Liver (tissue), 2 donors: ENCODE results near the gene DPAGT1.

Experiments used
- TF ChIP-seq, protein P1 (sequence below): IDR thresholded peaks from 2 replicates; pipeline ENCODE4 v1.6.1; 2016; ENCODE audit warnings: antibody characterized with exemption
- TF ChIP-seq, protein P2 (sequence below): fragments of 150-350 bp; IDR thresholded peaks from 2 replicates; pipeline ENCODE4 v1.5.1; 2017; ENCODE audit warnings: improper control_type of control experiment, low read depth, low read length; ENCODE audit not compliant: missing input control
- TF ChIP-seq, protein P3 (sequence below): IDR thresholded peaks from 2 replicates; pipeline ENCODE4 v1.6.1; 2016; ENCODE audit warnings: antibody characterized with exemption, mild to moderate bottlenecking
- donor health status: healthy.

DNA sequence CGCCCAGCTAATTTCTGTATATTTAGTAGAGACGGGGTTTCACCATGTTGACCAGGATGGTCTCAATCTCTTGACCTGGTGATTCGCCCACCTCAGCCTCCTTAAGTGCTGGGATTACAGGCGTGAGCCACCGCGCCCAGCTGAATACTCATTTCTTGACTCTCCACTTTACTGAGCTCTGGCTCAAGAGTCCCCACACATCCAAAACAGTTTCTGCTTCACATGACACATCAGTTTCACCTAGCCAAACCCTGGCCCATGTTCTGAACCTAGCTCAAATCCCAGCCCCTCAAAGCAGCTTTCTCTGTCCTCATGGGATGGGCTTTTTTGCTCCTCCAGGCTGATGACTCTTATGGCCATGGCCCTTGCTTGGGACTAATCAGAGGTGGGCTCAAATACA, 54.4 kb downstream of the DPAGT1 start:
- TF ChIP-seq, protein P1, sequence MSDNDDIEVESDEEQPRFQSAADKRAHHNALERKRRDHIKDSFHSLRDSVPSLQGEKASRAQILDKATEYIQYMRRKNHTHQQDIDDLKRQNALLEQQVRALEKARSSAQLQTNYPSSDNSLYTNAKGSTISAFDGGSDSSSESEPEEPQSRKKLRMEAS: no peak
- TF ChIP-seq, protein P2, sequence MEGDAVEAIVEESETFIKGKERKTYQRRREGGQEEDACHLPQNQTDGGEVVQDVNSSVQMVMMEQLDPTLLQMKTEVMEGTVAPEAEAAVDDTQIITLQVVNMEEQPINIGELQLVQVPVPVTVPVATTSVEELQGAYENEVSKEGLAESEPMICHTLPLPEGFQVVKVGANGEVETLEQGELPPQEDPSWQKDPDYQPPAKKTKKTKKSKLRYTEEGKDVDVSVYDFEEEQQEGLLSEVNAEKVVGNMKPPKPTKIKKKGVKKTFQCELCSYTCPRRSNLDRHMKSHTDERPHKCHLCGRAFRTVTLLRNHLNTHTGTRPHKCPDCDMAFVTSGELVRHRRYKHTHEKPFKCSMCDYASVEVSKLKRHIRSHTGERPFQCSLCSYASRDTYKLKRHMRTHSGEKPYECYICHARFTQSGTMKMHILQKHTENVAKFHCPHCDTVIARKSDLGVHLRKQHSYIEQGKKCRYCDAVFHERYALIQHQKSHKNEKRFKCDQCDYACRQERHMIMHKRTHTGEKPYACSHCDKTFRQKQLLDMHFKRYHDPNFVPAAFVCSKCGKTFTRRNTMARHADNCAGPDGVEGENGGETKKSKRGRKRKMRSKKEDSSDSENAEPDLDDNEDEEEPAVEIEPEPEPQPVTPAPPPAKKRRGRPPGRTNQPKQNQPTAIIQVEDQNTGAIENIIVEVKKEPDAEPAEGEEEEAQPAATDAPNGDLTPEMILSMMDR: no peak
- TF ChIP-seq, protein P3, sequence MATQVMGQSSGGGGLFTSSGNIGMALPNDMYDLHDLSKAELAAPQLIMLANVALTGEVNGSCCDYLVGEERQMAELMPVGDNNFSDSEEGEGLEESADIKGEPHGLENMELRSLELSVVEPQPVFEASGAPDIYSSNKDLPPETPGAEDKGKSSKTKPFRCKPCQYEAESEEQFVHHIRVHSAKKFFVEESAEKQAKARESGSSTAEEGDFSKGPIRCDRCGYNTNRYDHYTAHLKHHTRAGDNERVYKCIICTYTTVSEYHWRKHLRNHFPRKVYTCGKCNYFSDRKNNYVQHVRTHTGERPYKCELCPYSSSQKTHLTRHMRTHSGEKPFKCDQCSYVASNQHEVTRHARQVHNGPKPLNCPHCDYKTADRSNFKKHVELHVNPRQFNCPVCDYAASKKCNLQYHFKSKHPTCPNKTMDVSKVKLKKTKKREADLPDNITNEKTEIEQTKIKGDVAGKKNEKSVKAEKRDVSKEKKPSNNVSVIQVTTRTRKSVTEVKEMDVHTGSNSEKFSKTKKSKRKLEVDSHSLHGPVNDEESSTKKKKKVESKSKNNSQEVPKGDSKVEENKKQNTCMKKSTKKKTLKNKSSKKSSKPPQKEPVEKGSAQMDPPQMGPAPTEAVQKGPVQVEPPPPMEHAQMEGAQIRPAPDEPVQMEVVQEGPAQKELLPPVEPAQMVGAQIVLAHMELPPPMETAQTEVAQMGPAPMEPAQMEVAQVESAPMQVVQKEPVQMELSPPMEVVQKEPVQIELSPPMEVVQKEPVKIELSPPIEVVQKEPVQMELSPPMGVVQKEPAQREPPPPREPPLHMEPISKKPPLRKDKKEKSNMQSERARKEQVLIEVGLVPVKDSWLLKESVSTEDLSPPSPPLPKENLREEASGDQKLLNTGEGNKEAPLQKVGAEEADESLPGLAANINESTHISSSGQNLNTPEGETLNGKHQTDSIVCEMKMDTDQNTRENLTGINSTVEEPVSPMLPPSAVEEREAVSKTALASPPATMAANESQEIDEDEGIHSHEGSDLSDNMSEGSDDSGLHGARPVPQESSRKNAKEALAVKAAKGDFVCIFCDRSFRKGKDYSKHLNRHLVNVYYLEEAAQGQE: no peak
